ENCODE results near the gene IP6K3.

DNA sequence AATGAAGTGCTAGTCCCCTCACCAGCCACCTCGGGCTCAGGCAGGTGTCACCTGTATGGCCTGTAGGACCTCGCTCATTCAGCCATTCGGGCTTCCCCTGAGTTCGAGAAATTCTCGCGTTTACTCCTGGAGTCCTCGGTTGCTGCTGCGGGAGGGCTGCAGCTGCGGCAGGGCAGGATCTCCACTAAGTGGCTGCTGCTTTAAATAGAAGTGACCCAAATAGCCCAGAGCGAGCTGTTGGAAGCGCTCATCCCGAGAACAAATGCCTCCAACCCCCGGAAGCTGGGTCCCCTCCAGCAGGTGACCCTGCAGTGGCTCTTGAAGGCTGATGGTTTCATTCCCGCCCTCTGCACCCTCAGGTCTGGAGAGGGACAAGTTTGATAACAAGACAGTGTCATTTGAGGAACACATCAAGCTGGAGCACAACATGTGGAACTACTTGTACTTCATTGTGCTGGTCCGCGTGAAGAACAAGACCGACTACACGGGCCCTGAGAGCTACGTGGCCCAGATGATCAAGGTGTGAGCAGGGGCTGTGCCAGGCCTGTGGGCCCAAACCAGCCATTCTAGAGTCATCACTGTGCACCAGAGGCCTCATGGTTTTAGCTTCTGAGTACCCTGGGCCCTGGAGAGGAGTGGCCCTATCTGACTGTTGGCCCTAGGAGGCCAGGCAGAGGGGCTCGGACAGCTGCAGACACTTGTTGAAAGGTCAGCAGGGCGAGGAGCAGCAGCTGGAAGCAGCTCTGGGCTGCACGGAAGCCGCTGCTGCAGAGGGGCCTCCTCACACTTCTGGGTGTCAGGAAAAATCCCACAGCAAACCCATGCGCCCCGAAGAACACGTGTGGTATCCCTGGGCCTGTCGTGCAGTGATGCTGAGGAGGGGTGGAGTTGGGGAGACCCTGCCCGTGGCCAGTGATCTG, 53.3 kb downstream of the IP6K3 start:
- TF ChIP-seq, protein P1, sequence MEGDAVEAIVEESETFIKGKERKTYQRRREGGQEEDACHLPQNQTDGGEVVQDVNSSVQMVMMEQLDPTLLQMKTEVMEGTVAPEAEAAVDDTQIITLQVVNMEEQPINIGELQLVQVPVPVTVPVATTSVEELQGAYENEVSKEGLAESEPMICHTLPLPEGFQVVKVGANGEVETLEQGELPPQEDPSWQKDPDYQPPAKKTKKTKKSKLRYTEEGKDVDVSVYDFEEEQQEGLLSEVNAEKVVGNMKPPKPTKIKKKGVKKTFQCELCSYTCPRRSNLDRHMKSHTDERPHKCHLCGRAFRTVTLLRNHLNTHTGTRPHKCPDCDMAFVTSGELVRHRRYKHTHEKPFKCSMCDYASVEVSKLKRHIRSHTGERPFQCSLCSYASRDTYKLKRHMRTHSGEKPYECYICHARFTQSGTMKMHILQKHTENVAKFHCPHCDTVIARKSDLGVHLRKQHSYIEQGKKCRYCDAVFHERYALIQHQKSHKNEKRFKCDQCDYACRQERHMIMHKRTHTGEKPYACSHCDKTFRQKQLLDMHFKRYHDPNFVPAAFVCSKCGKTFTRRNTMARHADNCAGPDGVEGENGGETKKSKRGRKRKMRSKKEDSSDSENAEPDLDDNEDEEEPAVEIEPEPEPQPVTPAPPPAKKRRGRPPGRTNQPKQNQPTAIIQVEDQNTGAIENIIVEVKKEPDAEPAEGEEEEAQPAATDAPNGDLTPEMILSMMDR (IDR thresholded peaks at IDR 0.05) = no peak
- no peak for TF ChIP-seq POLR2A (IDR thresholded peaks at IDR 0.05)

All from vagina (tissue), 2 donors.